NCI-H82 treated with DMSO at 0.1 percent for 48 hours (cell line): ENCODE data around the gene PTOV1.

ENCODE experiments used
- DNase-seq: peaks from one replicate; lab custom pipeline; 2025; ENCODE audit not compliant: unreplicated experiment; lab: John Stamatoyannopoulos, UW

PTOV1 gene

GRCh38 chr19:49873129-49873521 lies 22.2 kb downstream of the PTOV1 start:
- no peak for DNase-seq

- DNase-seq: no peak
Measured at GRCh38 chr19:49873834-49874233, 22.9 kb downstream of the PTOV1 start.

- DNase-seq: no peak
Measured at GRCh38 chr19:49874503-49875157, 23.7 kb downstream of the PTOV1 start.

- no peak for DNase-seq
Measured at GRCh38 chr19:49875177-49875576, 24.2 kb downstream of the PTOV1 start.

- peak; percentile 41 for DNase-seq
Measured at GRCh38 chr19:49875857-49876421, 25.0 kb downstream of the PTOV1 start.

- peak; percentile 98 for DNase-seq
Measured at GRCh38 chr19:49876422-49877019, 25.6 kb downstream of the PTOV1 start.

- peak; percentile 99 for DNase-seq
Measured at GRCh38 chr19:49877020-49877878, 26.3 kb downstream of the PTOV1 start, which contains the start of the genes AKT1S1 and TBC1D17. TSS of gene AKT1S1 (minus strand) at chr19:49877355. CDS start at chr19:49873295, 4,060 bp downstream. TSS of gene TBC1D17 (plus strand) at chr19:49877702. CDS start at chr19:49877724, 22 bp downstream.

GRCh38 chr19:49877879-49878743 lies 27.2 kb downstream of the PTOV1 start:
- peak; percentile 95 for DNase-seq

GRCh38 chr19:49878744-49879070 lies 27.7 kb downstream of the PTOV1 start:
- no peak for DNase-seq

- no peak for DNase-seq
Measured at GRCh38 chr19:49879243-49879963, 28.4 kb downstream of the PTOV1 start.

GRCh38 chr19:49880162-49880869 lies 29.4 kb downstream of the PTOV1 start:
- no peak for DNase-seq

- DNase-seq: no peak
Measured at GRCh38 chr19:49881186-49881585, 30.2 kb downstream of the PTOV1 start.

- no peak for DNase-seq
Measured at GRCh38 chr19:49881672-49882394, 30.9 kb downstream of the PTOV1 start.

GRCh38 chr19:49882643-49883042 lies 31.7 kb downstream of the PTOV1 start:
- DNase-seq: no peak

GRCh38 chr19:49883094-49883493 lies 32.1 kb downstream of the PTOV1 start:
- no peak for DNase-seq

GRCh38 chr19:49884109-49884508 lies 33.1 kb downstream of the PTOV1 start:
- no peak for DNase-seq

- DNase-seq: no peak
Measured at GRCh38 chr19:49884760-49885159, 33.8 kb downstream of the PTOV1 start.

GRCh38 chr19:49887037-49887664 lies 36.2 kb downstream of the PTOV1 start:
- no peak for DNase-seq
